Cerebellar nuclear complex (tissue), 1 donor: ENCODE measurements around the gene SRPK2.
"Not testable (repeated sequence)": the region's sequence is repeated elsewhere in the genome, so short reads cannot be mapped to it uniquely, and the experiment has no call there.

Experiments
- DNase-seq, 2 experiments: peaks; one replicate each; lab custom pipeline; 2025; lab: John Stamatoyannopoulos, UW

The SRPK2 gene

GRCh38 chr7:105376908-105377533 is 11.7 kb downstream of the SRPK2 start:
- no peak for DNase-seq

GRCh38 chr7:105369944-105370343 is 18.8 kb downstream of the SRPK2 start:
- DNase-seq: no peak

- DNase-seq: no peak
Observed at GRCh38 chr7:105367458-105367857, 21.3 kb downstream of the SRPK2 start.

GRCh38 chr7:105365541-105366534 is 22.9 kb downstream of the SRPK2 start:
- no peak for DNase-seq

- DNase-seq: no peak
Observed at GRCh38 chr7:105364684-105365083, 24.0 kb downstream of the SRPK2 start.

GRCh38 chr7:105363657-105364056 is 25.1 kb downstream of the SRPK2 start:
- DNase-seq: not testable (repeated sequence)

GRCh38 chr7:105362685-105363084 is 26.0 kb downstream of the SRPK2 start:
- DNase-seq: not testable (repeated sequence)

GRCh38 chr7:105361995-105362394 is 26.7 kb downstream of the SRPK2 start:
- DNase-seq: not testable (repeated sequence)

GRCh38 chr7:105360149-105360548 is 28.6 kb downstream of the SRPK2 start:
- DNase-seq: not testable (repeated sequence)

- DNase-seq: no peak
Observed at GRCh38 chr7:105355701-105356100, 33.0 kb downstream of the SRPK2 start.

GRCh38 chr7:105354383-105354782 is 34.3 kb downstream of the SRPK2 start:
- DNase-seq: no peak

GRCh38 chr7:105353752-105354328 is 34.9 kb downstream of the SRPK2 start:
- DNase-seq: no peak

- DNase-seq: no peak
Observed at GRCh38 chr7:105352901-105353668, 35.6 kb downstream of the SRPK2 start.

- DNase-seq: no peak
Observed at GRCh38 chr7:105352018-105352612, 36.6 kb downstream of the SRPK2 start.

- DNase-seq: no peak
Observed at GRCh38 chr7:105350906-105351305, 37.8 kb downstream of the SRPK2 start.

- not testable (repeated sequence) for DNase-seq
Observed at GRCh38 chr7:105348177-105348576, 40.5 kb downstream of the SRPK2 start.

GRCh38 chr7:105346593-105347322 is 42.0 kb downstream of the SRPK2 start:
- DNase-seq: no peak

- no peak for DNase-seq
Observed at GRCh38 chr7:105346138-105346537, 42.6 kb downstream of the SRPK2 start.

- no peak for DNase-seq
Observed at GRCh38 chr7:105345725-105346124, 43.0 kb downstream of the SRPK2 start.

GRCh38 chr7:105345003-105345402 is 43.7 kb downstream of the SRPK2 start:
- DNase-seq: no peak
